ENCODE results near the gene C9orf78.
A peak's percentile ranks its signal among the peaks of the same experiment; 100 is the strongest.

The C9orf78 gene

GRCh38 chr9:129835128-129835859, at the start of gene C9orf78, which contains the start of gene USP20:
Gene C9orf78, minus strand, starts transcription at chr9:129835275. Its CDS starts 54 bp downstream, at chr9:129835221.
Gene USP20, plus strand, starts transcription at chr9:129835458. Its CDS starts 17,098 bp downstream, at chr9:129852556.
- peak within 1 kb of the TSS; percentile 86 for H3K4me3 ChIP-seq (ENCODE audit: low read depth, low read length)
- peak; percentile 74 for DNase-seq (ENCODE audit: low read depth)

- peak overlapping the region; percentile 15 for H3K4me3 ChIP-seq (ENCODE audit: low read depth, low read length)
- peak; percentile 26 for DNase-seq (ENCODE audit: low read depth)
These were observed 49.3 kb upstream of the C9orf78 start for GRCh38 chr9:129884220-129885017.

GRCh38 chr9:129881547-129882324, 46.7 kb upstream of the C9orf78 start:
- no peak overlapping the region for H3K4me3 ChIP-seq (ENCODE audit: low read depth, low read length)
- no peak for DNase-seq (ENCODE audit: low read depth)

- no peak overlapping the region for H3K4me3 ChIP-seq (ENCODE audit: low read depth, low read length)
- DNase-seq (ENCODE audit: low read depth): peak; percentile 81
These were observed 45.8 kb upstream of the C9orf78 start for GRCh38 chr9:129880654-129881546.

GRCh38 chr9:129879991-129880653, 45.0 kb upstream of the C9orf78 start:
- no peak overlapping the region for H3K4me3 ChIP-seq (ENCODE audit: low read depth, low read length)
- DNase-seq (ENCODE audit: low read depth): no peak

GRCh38 chr9:129879103-129879699, 44.1 kb upstream of the C9orf78 start:
- no peak for DNase-seq (ENCODE audit: low read depth)
- H3K4me3 ChIP-seq (ENCODE audit: low read depth, low read length): no peak overlapping the region

- no peak overlapping the region for H3K4me3 ChIP-seq (ENCODE audit: low read depth, low read length)
- DNase-seq (ENCODE audit: low read depth): no peak
These were observed 43.2 kb upstream of the C9orf78 start for GRCh38 chr9:129878291-129878690.

GRCh38 chr9:129876815-129877214, 41.7 kb upstream of the C9orf78 start:
- no peak for DNase-seq (ENCODE audit: low read depth)
- no peak overlapping the region for H3K4me3 ChIP-seq (ENCODE audit: low read depth, low read length)

- H3K4me3 ChIP-seq (ENCODE audit: low read depth, low read length): no peak overlapping the region
- DNase-seq (ENCODE audit: low read depth): no peak
These were observed 40.8 kb upstream of the C9orf78 start for GRCh38 chr9:129875687-129876395.

- H3K4me3 ChIP-seq (ENCODE audit: low read depth, low read length): no peak overlapping the region
- no peak for DNase-seq (ENCODE audit: low read depth)
These were observed 40.1 kb upstream of the C9orf78 start for GRCh38 chr9:129875181-129875611.

- H3K4me3 ChIP-seq (ENCODE audit: low read depth, low read length): no peak overlapping the region
- DNase-seq (ENCODE audit: low read depth): no peak
These were observed 39.4 kb upstream of the C9orf78 start for GRCh38 chr9:129874261-129875101.

GRCh38 chr9:129873563-129874190, 38.6 kb upstream of the C9orf78 start:
- no peak overlapping the region for H3K4me3 ChIP-seq (ENCODE audit: low read depth, low read length)
- no peak for DNase-seq (ENCODE audit: low read depth)

- H3K4me3 ChIP-seq (ENCODE audit: low read depth, low read length): no peak overlapping the region
- DNase-seq (ENCODE audit: low read depth): no peak
These were observed 36.0 kb upstream of the C9orf78 start for GRCh38 chr9:129871046-129871445.

GRCh38 chr9:129869585-129870501, 34.8 kb upstream of the C9orf78 start:
- no peak overlapping the region for H3K4me3 ChIP-seq (ENCODE audit: low read depth, low read length)
- DNase-seq (ENCODE audit: low read depth): no peak

- no peak overlapping the region for H3K4me3 ChIP-seq (ENCODE audit: low read depth, low read length)
- DNase-seq (ENCODE audit: low read depth): no peak
These were observed 33.9 kb upstream of the C9orf78 start for GRCh38 chr9:129868872-129869486.

Measured in skeletal muscle cell (primary cell).